NCI-H1048 (cell line): ENCODE data around the gene RUFY4.
"Not testable (repeated sequence)": the region's sequence is repeated elsewhere in the genome, so short reads cannot be mapped to it uniquely, and the experiment has no call there.

Source experiments
- DNase-seq: peaks from one replicate; lab custom pipeline; 2025; lab: John Stamatoyannopoulos, UW

The RUFY4 gene

DNA sequence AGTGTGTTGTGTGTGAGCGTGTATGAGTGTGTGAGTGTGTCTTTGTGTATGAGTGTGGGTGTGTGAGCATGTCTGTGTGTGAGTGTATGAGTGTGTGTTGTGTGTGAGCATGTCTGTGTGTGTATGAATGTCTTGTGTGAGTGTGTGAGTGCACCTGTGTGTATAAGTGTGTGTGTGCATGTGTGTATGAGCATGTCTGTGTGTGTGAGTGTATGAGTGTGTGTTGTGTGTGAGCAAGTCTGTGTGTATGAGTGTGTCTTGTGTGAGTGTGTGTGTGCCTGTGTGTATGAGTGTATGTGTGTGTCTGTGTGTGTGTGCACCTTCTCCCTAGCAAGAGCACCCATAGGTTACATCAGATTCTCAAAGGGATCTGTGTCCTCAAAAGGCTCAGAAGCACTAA lies 37.8 kb upstream of the RUFY4 start:
- DNase-seq = no peak

DNA sequence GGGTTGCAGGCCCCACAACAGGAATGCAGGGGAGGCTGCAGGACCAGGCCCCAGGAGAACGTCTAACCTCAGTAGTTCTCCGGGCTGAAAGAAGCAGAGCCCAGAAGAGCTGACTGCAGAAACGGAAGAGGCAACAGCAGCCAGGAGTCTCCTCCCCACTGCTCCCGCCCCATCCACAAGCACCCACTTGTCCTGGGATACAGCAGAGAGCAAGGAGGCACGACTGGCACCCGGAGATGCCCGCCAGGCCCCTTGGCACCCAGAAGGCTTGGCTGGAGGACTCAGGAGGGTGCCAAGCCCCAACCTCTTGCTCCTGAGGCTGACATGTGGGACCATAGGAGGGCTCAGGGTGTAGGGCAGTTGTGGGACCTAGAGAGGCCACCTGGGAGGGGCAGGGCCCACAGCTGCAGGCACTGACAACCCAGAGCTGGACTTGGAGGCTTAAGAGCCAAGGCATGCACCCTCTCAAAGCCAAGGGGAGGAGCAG lies 37.2 kb upstream of the RUFY4 start:
- DNase-seq = no peak

DNA sequence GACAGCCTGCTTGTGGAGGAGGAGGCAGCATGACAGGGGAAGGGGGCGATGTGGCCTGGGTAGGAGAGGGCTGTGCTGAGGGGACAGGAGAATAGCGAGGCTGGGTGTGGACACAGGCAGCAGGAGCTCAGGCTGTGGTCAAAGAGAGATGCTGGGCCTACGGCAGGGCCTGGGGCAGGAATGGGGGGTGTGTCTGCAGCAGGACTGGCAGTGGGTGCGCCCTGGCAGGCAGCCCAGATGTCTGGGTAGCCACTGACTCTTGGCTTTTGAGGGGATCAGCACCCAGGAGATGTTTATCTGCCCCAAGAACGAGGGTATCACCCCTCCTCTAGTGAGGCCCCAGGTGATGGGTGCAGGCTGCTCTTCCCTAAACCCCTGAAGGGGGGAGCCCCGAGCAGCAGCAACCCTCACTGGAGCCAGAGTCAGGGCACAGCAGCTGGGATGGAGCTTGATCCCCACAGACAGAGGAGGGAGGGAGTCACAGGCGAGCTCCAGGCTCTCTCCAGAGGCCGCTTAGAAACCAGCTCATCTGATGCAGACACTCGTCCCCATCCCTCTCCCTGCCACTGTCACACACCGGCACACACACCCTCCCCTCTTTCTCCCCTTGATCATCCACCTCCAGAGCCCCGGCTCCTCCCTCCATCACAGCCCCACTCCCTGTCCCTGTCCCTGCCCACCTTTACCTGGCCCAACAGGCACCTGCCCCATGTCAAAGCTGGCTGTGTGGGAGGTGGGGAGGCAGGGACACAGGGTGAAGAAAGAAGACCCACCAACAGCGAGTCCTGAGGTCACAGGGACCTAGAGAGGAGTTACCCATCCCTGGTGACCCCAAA lies 36.5 kb upstream of the RUFY4 start:
- no peak for DNase-seq

DNA sequence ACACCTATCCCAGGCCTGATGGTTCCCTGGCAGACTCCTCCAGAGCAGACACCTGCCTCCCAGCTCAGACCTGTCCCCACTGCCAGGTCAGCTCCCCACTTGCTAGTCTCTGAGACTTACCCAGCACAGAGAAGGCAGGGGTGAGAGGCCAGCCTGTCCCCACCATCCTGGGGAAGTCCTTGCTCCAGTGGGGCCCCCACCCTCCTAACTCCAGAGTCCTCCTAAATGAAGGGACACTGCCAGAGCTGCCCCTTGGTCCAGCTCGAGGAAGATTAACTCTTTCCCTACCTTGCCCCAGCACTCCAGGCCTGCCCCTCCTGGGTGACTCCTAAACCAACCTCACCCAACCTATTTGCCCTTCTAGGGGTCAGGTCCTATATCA lies 35.9 kb upstream of the RUFY4 start:
- no peak for DNase-seq

DNA sequence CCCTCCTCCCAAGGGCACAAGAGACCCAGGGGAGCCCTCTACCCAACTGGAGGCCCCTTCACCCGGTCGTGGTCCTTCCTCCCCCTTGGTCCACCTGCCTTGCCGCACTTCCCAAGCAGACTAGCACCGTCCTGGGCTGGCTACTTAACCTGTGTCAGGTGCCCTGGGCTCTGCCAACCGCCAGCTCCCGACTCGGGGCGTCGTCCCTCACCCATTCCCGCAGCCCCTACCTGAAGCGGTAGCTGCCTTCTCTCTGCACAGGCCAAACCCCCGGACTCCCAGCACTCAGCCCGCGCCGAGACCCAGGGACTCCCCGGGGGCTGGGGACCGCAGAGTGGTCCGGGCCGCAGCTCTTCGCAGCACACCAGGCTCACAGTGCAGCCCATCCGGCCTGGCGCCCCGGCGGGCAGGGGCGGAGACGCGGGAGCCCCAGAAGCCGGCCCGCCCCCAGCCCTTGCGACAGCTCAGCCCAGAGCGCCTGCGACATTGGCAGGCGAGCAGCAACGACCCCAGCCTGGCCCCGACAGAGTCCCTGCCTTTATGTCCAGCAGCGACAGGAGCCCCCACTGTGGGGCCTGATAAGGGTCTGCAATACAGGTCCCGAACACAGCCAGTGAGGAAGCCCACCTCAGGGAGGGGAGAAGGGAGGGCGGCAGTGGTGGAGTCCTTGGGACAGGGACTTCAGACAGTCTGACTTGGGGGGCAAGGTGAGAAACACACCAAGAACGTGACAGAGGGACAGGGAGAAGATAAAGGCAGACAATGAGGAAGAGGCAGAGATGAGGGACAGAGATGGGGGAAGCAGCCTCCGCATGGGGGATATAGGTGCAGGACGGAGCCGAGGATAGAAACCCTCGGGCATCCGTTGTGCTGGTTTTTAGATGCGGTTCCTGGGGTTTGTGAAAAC lies 35.2 kb upstream of the RUFY4 start:
- no peak for DNase-seq

DNA sequence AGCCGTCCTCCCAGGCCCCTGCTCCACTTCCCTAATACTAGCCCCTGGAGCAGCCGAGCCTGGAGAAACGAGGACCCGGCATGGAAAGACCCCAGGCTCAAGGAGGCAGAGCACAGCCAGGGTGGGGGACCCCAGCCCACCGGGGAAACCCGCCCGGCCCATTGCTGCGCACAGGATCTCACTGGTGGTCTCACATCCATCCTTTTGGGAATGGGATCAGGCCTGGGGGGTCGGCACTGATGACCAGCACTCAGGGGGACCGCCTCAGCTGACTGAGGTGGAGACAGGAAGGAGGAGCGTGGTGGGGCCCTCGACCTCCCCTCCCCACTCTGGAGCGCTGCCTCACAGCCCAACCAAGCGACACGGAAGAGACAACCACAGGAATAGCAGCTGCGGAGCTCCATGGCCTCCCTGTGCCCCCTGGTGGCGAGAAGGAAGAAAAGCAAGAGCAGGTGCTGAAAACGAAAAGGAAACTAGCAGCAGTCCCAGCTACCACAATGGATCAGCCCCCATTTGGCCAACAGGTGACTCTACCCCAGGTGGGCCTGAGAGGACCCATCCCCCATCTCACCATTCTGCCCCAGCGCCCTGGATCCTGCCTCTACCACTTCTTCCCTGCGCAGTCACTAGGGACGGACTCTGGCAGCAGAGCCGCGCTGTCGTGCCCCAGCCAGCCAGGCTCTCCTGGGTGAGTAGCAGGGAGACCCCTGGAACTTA lies 34.4 kb upstream of the RUFY4 start:
- DNase-seq = not testable (repeated sequence)

DNA sequence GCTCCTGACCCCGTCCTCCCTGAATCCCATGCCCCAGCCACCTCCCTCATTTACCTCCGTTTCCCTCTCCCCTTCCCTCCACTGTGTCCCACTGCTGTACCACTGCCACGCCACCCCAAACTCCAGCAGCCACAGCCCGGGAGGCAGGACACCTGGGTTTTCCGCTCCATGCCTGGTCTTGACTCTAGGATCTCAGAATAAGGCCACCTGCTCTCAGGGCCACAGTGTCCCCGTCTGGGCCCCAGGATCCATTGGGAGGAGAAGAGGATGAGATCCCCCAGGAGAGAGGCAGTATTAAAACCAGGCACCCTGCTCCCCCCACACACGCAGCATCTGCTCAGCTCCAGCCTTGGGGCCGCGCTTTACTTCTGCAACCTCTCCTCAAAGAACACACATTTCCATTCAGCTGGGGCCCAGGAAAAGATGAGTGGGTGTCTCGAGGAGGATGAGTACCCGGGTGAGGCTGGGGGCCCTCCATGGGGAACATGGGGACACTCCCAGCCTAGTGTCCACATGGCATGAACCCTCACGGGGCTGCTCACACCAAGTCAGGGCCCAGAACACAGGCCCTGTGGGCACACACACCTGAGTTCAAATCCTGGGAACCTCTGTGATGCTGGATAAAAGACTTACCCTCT lies 33.5 kb upstream of the RUFY4 start:
- no peak for DNase-seq

DNA sequence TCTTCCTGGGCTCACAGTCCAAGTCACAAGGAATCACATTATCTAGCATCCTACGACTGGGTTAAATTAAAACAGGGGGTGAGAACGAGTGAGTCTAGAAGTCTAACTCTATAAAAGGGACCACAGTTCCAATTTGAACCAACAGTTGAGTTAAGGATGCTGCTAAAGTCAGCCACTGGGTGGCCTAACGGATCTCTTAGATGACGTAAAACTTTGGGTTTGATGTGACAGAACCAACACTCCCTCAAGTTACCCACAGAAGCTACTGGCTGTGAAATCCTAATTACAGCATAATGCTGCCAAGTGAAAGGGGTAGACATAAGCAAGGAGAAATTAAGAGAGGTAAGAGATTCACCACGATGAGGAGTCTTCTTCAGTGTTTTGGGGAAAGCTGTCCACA lies 32.7 kb upstream of the RUFY4 start:
- DNase-seq = no peak

DNA sequence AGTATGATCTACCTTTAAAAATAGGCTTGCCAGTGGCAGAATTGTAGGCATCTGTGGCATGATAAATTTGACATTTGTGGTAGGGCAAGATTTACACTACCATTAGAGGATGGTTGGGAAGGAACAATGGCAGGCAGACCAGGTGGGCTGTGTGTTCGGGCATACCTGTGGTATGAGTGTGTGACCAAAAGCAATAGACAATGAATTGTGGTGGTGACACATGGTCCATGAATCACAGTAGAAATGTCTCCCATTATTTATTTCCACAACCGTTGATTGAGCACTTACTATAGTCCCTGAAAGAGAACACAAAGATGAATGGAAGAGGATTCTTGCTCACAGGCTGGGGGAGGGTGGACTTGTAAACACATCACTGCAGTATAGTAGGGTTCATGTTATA lies 29.9 kb upstream of the RUFY4 start:
- DNase-seq = no peak

DNA sequence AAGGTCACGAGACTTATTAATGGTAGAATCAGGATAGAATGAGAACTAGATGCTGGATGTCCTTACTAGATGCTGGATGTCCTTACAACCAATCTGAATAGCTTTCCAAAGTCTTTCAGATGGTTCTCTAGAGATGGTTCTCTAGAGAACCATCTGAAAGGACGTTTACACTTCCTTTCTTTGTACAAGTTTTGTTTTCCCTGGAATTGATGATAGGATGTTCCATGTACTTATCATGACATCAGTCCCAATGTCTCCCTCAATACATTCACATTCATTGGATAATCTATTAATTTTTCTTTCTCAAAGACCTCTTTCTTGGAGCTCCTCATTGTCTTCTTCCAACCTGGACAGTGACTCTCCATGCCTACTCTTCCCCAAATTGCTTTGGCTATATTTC lies 28.2 kb upstream of the RUFY4 start:
- no peak for DNase-seq

DNA sequence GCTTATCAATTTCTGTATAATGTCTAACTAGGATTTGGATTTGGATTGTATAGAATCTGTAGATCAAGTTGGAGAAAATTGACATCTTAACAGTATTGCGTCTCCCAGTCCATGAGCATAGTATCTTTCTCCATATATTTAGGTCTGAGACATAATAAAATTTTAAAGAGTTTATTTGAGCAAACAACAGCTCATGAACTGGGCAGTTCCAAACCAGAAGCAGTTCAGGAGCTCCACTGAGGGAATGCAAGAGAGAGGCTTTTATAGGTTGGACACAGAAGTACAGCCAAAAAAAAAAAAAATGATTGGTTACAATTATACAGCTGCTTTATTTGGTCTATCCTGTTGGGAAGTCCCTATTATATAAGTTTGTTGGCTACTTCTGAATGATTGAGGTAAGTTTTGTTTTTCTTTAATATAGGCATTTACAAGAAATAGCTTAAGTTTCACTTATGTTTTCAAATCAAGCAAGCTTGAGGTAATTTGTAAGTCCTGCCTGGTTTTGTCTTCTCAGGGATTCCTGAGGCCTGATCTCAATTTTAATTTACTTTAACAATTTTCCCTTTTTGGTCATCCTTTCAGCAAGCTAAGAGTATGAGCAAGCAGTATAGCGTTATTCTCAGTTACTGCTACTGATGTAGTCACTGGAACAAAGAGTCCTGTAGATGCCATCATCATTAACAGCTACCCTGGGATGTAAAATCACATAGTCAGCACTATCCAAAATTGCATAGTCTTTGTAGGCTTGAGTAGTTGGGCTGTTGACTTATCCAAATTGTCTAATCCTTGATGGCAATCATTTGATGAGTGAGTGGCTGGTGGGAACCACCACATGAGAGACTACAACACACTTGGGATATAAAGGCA lies 27.5 kb upstream of the RUFY4 start:
- DNase-seq = no peak

DNA sequence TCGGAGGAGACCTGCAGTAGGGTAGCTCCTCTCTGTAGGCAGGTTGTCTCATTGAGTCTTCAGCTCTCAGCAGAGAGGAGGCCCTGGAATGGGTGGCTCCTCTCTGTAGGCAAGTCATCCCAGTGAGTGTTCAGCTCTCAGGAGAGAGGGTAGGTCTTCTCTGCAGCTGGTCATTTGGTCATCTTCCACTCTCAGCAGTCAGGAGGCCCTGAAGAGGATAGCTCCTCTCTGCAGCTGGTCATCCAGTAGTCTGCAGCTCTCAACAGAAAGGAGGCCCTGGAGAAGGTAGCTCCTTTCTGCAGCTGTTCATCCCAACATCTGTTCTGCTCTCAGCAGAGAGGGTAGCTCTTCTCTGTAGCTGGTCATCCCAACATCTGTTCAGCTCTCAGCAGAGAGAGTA lies 26.0 kb upstream of the RUFY4 start:
- DNase-seq = no peak

DNA sequence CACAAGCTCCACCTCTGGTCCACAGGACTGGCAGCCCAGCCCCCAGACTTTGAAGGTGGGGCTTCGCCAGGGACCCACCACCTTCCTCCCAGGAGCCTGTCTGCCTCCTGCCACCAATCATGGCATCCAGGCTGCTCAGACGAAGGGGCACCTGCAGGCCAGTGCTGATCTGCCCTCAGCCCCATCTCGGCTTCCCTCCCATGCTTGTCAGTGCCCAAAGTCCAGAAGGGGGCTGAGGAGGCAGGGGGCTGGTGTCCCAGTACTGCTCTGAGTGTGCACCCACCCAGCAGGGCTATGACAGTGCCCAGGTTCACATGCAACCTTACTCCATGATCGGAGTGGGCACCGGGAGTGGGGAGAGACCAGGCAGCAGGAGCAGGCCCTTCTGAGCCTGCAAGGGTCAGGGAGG lies 25.3 kb upstream of the RUFY4 start:
- DNase-seq = no peak

DNA sequence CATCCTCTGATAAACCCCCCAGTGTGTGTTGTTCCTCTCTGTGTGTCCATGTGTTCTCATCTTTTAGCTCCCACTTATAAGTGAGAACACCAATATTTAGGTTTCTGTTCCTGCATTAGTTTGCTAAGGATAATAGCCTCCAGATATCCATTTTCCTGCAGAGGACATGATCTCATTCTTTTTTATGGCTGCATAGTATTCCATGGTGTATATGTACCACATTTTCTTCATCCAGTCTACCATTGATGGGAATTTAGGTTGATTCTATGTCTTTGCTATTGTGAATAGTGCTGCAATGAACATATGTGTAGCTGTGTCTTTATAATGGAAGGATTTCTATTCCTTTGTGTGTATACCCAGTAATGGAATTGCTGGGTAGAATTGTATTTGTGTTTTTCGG lies 24.5 kb upstream of the RUFY4 start:
- not testable (repeated sequence) for DNase-seq

DNA sequence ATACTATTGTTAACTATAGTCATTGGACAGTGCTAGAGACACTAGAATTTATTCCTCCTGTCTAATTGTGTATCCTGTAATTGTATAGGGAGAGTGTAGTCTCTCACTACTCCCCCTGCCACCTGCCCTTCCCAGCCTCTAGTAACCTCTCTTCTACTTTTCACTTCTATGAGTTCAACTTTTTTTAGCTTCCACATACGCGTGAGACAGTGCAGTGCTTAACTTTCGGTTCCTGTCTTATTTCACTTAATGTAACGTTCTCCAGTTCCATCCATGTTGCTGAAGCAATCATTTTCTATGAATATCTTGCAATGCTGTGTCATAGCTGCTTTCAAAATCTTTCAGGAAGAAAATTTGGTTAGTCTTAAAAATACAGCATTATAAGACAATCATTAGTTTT lies 22.8 kb upstream of the RUFY4 start:
- no peak for DNase-seq

DNA sequence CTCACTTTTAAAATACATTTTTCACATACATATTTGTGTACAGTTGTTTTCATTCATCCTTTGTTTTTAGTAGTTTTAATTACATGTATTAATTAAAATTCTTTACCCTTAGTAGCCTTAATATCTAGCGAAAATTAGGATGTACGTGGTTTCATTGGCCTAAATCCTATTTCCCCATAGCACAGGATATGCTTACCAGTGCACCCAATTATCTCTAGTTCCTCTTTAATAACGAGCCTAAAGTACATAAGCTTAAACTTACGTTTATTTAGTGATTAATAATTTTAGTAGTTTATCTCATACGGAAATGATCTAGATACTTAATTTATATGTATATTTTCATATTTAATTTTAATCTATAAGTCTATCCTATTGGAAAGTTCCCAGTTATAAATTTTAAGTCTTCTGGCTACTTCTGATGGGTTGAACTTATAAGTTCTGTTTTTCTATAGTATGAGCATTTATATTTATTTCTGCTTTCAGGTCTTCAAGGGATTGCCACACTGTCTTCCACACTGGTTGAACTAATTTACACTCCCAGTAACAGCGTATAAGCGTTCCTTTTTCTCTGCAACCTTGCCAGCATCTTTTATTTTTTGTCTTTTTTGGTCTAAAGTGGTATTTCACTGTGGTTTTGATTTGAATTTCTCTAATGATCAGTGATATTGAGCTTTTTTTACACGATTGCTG lies 21.4 kb upstream of the RUFY4 start:
- DNase-seq = no peak

DNA sequence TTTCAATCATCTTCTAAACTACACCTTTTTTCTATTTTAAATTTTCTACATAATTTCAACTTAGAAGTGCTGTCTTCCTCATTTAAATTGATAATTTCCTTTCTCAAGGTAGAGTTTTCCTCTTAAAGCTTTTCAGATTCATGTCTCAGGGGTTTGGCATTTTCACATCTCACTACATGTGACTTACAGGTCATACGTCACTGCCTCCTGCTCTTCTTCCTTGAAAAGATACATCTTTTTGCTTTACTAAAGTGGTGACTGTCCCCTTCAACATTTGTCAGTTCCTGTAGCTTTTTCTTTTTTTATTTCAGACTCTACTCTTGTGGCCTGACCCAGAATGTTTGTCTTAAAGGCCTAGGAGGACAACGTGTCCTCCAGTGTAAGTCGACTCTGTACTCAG lies 17.1 kb upstream of the RUFY4 start:
- no peak for DNase-seq

DNA sequence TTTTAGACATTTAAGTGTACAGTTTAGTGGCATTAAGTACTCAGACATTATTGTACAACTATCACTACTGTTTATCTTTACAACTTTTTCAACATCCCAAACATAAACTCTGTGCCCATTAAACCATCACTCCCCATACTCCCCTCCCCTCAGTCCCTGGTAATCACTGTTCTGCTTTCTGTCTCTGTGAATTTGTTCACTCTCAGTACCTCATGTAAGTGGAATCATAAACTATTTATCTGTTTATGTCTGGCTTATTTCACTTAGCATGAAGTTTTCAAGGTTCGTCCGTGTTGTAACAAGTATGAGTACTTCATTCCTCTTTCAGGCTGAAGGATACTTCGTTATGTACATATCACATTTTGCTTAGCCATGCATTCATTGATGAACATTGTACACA lies 9.8 kb upstream of the RUFY4 start:
- DNase-seq = no peak

DNA sequence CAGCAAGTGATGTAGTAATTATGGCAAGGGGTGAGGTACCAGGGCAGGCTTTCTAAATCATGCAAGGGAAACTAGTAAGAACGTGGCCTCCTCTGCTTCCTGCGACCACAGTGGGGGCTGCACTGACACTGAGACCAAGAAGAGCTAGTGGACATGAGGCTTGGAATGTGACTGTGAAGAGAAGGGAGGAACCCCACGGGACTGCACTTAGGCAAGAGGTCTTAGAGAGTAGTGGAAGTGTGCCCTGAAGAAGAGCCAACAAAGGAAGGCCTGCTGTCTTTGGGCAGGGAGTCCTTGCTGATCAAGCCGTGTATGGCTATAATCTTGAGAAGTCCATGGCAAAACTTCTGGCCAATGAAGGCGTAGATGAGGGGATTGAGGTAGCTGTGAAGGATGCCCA lies 8.9 kb upstream of the RUFY4 start:
- DNase-seq = no peak

DNA sequence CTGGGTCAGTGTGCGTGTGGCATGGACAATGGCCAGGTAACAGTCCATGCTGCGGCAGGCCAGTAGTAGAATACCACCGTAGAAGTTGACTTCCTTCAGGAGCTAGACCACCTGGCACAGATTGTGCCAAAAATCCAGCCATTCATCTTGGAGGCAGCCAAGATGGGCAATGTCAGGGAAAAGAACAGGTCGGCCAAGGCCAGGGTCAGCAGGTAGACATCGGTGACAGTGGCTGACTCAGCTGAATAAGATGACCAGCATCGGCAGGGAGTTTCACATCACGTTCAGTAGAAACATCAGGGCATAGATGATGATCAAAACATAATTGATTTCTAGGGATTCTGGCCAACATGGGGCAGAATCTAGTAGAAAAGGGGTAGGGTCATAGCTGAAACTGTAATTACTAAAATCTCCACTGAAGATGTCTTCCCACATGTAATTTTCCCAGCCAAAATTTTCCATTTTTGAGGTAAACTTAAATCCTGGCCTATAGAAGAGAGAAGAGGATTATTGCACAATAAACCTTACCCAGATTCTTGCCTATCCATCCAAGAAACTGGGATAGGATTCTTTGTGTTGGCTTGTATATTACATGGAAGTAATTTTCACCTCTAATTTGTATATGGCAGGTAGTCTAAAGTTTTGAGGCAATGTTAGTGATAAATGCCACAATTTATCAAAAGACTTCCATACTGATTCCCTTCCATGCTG lies 7.9 kb upstream of the RUFY4 start:
- no peak for DNase-seq
